Liver (tissue), 9 donors: Measurements from ENCODE around the gene TM7SF2. TPM values are rescaled to one million over a fixed set of nuclear protein-coding genes. Genes with fewer than 3 reads are reported as not detected.

Experiments
- DNase-seq: peaks from one replicate; pipeline ENCODE4 v3.0.0-alpha.2; 2017; ENCODE audit warnings: low spot score
- H3K27ac ChIP-seq, 2 donors: one replicate each; pipeline ENCODE4 v1.7.0; 2013; ENCODE audit warnings: inconsistent platforms in 2 of 2, low read length in 2 of 2, control low read depth in 1 of 2, low read depth in 1 of 2, mild to moderate bottlenecking in 1 of 2
- H3K27me3 ChIP-seq, 4 donors: one replicate each; pipeline versions ENCODE4 v1.6.1 to v1.7.0; 2013; ENCODE audit warnings: low read length in 3 of 4, inconsistent platforms in 1 of 4, mild to moderate bottlenecking in 1 of 4, moderate library complexity in 1 of 4; ENCODE audit not compliant: control insufficient read depth in 4 of 4, insufficient read depth in 4 of 4
- H3K36me3 ChIP-seq, 4 donors: one replicate each; pipeline versions ENCODE4 v1.6.1 to v1.7.0; 2013; ENCODE audit warnings: low read length in 3 of 4, mild to moderate bottlenecking in 3 of 4, low read depth in 1 of 4, moderate library complexity in 1 of 4; ENCODE audit not compliant: control insufficient read depth in 4 of 4, insufficient read depth in 3 of 4
- H3K4me1 ChIP-seq, 4 donors: one replicate each; pipeline versions ENCODE4 v1.6.1 to v1.7.0; 2013; ENCODE audit warnings: low read length in 3 of 4, mild to moderate bottlenecking in 3 of 4, moderate library complexity in 1 of 4; ENCODE audit not compliant: control insufficient read depth in 4 of 4, insufficient read depth in 4 of 4
- H3K4me3 ChIP-seq, 3 donors: one replicate each; pipeline versions ENCODE4 v1.6.1 to v1.7.0; 2013; ENCODE audit warnings: low read length in 3 of 3, control low read depth in 1 of 3, low read depth in 1 of 3, mild to moderate bottlenecking in 1 of 3
- H3K9ac ChIP-seq, 2 donors: one replicate each; pipeline ENCODE4 v1.7.0; 2013; ENCODE audit warnings: low read length in 2 of 2, mild to moderate bottlenecking in 2 of 2, moderate library complexity in 2 of 2, control low read depth in 1 of 2, low read depth in 1 of 2
- H3K9me3 ChIP-seq, 4 donors: one replicate each; pipeline versions ENCODE4 v1.6.1 to v1.7.0; 2013; ENCODE audit warnings: low read length in 3 of 4; ENCODE audit not compliant: control insufficient read depth in 4 of 4
- CTCF ChIP-seq: fragments of 150-350 bp; IDR thresholded peaks from 2 replicates; pipeline ENCODE4 v1.5.1; 2017; ENCODE audit warnings: improper control_type of control experiment, low read depth, low read length; ENCODE audit not compliant: missing input control
- EGR1 ChIP-seq, 2 donors: IDR thresholded peaks; 2 replicates each; pipeline ENCODE4 v1.6.1; 2016 to 2018; ENCODE audit warnings: antibody characterized with exemption in 2 of 2, low read depth in 2 of 2
- FOXA1 ChIP-seq: IDR thresholded peaks from 2 replicates; pipeline ENCODE4 v1.6.1; 2016; ENCODE audit warnings: antibody characterized with exemption
- FOXA2 ChIP-seq: IDR thresholded peaks from 2 replicates; pipeline ENCODE4 v1.6.1; 2016; ENCODE audit warnings: antibody characterized with exemption
- GABPA ChIP-seq, 2 donors: IDR thresholded peaks in 1 of 2; conservative IDR thresholded peaks in 1 of 2; 2 replicates each; pipeline ENCODE4 v1.6.1; 2016; ENCODE audit warnings: antibody characterized with exemption in 2 of 2, mild to moderate bottlenecking in 1 of 2, moderate library complexity in 1 of 2
- HNF4G ChIP-seq: IDR thresholded peaks from 2 replicates; pipeline ENCODE4 v1.6.1; 2016; ENCODE audit warnings: antibody characterized with exemption
- JUND ChIP-seq, 2 donors: IDR thresholded peaks; 2 replicates each; pipeline ENCODE4 v1.6.1; 2016; ENCODE audit warnings: antibody characterized with exemption in 2 of 2
- NR2F2 ChIP-seq: IDR thresholded peaks from 2 replicates; pipeline ENCODE4 v1.6.1; 2016; ENCODE audit warnings: antibody characterized with exemption
- RAD21 ChIP-seq, 2 donors: IDR thresholded peaks; 2 replicates each; pipeline ENCODE4 v1.6.1; 2016; ENCODE audit warnings: antibody characterized with exemption in 2 of 2, mild to moderate bottlenecking in 2 of 2
- RXRA ChIP-seq, 2 donors: IDR thresholded peaks; 2 replicates each; pipeline ENCODE4 v1.6.1; 2017 to 2018; ENCODE audit warnings: antibody characterized with exemption in 2 of 2, mild to moderate bottlenecking in 1 of 2
- SP1 ChIP-seq: IDR thresholded peaks from 2 replicates; pipeline ENCODE4 v1.6.1; 2018; ENCODE audit warnings: antibody characterized with exemption, mild to moderate bottlenecking
- TAF1 ChIP-seq: conservative IDR thresholded peaks from 2 replicates; pipeline ENCODE4 v1.6.1; 2016; ENCODE audit warnings: antibody characterized with exemption, mild to moderate bottlenecking
- ZBTB33 ChIP-seq: IDR thresholded peaks from 2 replicates; pipeline ENCODE4 v1.6.1; 2016; ENCODE audit warnings: antibody characterized with exemption
- WGBS: extraction: QIAGEN DNeasy Blood & Tissue Kit; methylation state at CpG from one replicate; pipeline ENCODE4 v1.1.7; 2013; 5-methylcytosine and 5-hydroxymethylcytosine counted together
- polyA plus RNA-seq, 2 donors: library from polyadenylated mRNA; stranded (reverse) in 1 of 2; unstranded in 1 of 2; fragments of 200-250 nt in 1 of 2; fragments of >200 nt in 1 of 2; fragmentation: Nextera tagmentation in 1 of 2; extraction: Ambion mirVana in 1 of 2; gene quantifications; one replicate each; pipeline versions ENCODE4 v1.2.1 to v1.2.3, GENCODE V29; 2013 to 2015
- total RNA-seq, 2 donors: library from RNA; depleted of rRNA; stranded (reverse); fragments of >200 nt; gene quantifications; one replicate each; pipeline ENCODE4 v1.2.3, GENCODE V29; 2014
- TF ChIP-seq, protein P1 (sequence below): IDR thresholded peaks from 2 replicates; pipeline ENCODE4 v1.6.1; 2016; ENCODE audit warnings: antibody characterized with exemption
- TF ChIP-seq, protein P2 (sequence below): IDR thresholded peaks from 2 replicates; pipeline ENCODE4 v1.6.1; 2016; ENCODE audit warnings: antibody characterized with exemption, mild to moderate bottlenecking
- donor health status: healthy.
- donor health status: healthy.
- donor health status: healthy.
- donor health status: healthy.
- donor health status: healthy.

TM7SF2 gene
- total and polyA plus RNA-seq, 4 donors = 39.0 to 337 (median 89.1) TPM

GRCh38 chr11:65152122-65152521, 40.5 kb downstream of the TM7SF2 start (continued):
- no peak for TF ChIP-seq RAD21 (IDR thresholded peaks at IDR 0.05)
- no peak for TF ChIP-seq EGR1 (IDR thresholded peaks at IDR 0.05; ENCODE audit: low read depth in 2 of 2)
- TF ChIP-seq FOXA1 = no peak
- TF ChIP-seq ZBTB33 = no peak

DNA sequence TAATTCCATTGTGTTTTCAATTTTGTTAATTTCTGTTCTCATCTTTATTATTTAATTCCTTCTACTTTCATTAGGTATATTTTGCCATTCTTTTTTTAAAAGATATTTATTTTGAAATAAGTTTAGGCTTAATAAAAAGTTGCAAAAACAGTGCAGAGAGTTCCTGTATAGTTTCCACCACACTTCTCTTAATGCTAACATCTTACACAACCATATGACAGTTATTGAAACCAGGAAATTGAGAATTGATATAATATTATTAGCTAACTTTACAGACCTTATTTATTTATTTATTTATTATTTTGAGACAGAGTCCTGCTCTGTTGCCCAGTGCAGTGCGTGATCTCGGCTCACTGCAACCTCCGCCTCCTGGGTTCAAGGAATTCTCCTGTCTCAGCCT, 44.6 kb downstream of the TM7SF2 start:
- no peak for DNase-seq
- Histone ChIP-seq H3K9ac (no peak overlapping the region), H3K27ac (no peak overlapping the region), H3K27me3 (no peaks in the 10 kb centered on the region), H3K36me3 (no peaks in the 10 kb centered on the region), H3K4me1 (peaks cover 0 to 10% (median 9%) of the 10 kb centered on the region in 4 donors), H3K9me3 (no peaks in the 10 kb centered on the region), H3K4me3 (no peak overlapping the region)
- TF ChIP-seq TAF1 (no peak), GABPA (IDR thresholded peaks at IDR 0.05 in 1 of 2, conservative IDR thresholded peaks at IDR 0.05 in 1 of 2) (no peak), JUND (IDR thresholded peaks at IDR 0.05) (no peak), SP1 (no peak), NR2F2 (no peak), RAD21 (IDR thresholded peaks at IDR 0.05) (no peak), CTCF (no peak), HNF4G (no peak), ZBTB33 (no peak), FOXA1 (no peak), RXRA (IDR thresholded peaks at IDR 0.05) (no peak), FOXA2 (no peak)
- TF ChIP-seq, protein P1, sequence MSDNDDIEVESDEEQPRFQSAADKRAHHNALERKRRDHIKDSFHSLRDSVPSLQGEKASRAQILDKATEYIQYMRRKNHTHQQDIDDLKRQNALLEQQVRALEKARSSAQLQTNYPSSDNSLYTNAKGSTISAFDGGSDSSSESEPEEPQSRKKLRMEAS = no peak
- TF ChIP-seq, protein P2, sequence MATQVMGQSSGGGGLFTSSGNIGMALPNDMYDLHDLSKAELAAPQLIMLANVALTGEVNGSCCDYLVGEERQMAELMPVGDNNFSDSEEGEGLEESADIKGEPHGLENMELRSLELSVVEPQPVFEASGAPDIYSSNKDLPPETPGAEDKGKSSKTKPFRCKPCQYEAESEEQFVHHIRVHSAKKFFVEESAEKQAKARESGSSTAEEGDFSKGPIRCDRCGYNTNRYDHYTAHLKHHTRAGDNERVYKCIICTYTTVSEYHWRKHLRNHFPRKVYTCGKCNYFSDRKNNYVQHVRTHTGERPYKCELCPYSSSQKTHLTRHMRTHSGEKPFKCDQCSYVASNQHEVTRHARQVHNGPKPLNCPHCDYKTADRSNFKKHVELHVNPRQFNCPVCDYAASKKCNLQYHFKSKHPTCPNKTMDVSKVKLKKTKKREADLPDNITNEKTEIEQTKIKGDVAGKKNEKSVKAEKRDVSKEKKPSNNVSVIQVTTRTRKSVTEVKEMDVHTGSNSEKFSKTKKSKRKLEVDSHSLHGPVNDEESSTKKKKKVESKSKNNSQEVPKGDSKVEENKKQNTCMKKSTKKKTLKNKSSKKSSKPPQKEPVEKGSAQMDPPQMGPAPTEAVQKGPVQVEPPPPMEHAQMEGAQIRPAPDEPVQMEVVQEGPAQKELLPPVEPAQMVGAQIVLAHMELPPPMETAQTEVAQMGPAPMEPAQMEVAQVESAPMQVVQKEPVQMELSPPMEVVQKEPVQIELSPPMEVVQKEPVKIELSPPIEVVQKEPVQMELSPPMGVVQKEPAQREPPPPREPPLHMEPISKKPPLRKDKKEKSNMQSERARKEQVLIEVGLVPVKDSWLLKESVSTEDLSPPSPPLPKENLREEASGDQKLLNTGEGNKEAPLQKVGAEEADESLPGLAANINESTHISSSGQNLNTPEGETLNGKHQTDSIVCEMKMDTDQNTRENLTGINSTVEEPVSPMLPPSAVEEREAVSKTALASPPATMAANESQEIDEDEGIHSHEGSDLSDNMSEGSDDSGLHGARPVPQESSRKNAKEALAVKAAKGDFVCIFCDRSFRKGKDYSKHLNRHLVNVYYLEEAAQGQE = no peak
- 97% methylated on average over 3 of the region's 3 CpGs for WGBS
